Measurements from ENCODE around the gene TPST1. TPM values are rescaled to one million over a fixed set of nuclear protein-coding genes. Genes with fewer than 3 reads are reported as not detected.

The TPST1 gene
- total RNA-seq, 4 donors from 2014 or later: 5.4 to 58.6 (median 12.5) TPM

- no peak for DNase-seq
- Histone ChIP-seq H3K9me3 (no peaks in the 10 kb centered on the region), H3K36me3 (no peaks in the 10 kb centered on the region), H3K4me3 (no peak overlapping the region), H3K27me3 (no peaks in the 10 kb centered on the region), H3K27ac (no peak overlapping the region), H3K4me1 (no peaks in the 10 kb centered on the region)
- TF ChIP-seq CTCF (IDR thresholded peaks at IDR 0.05) (no peak), POLR2A (IDR thresholded peaks at IDR 0.05) (no peak)
These were observed 139.0 kb downstream of the TPST1 start for GRCh38 chr7:66344166-66344565.

- Histone ChIP-seq H3K9me3 (no peaks in the 10 kb centered on the region), H3K4me3 (no peak overlapping the region), H3K36me3 (no peaks in the 10 kb centered on the region), H3K4me1 (no peaks in the 10 kb centered on the region), H3K27ac (no peak overlapping the region), H3K27me3 (no peaks in the 10 kb centered on the region)
- TF ChIP-seq CTCF (IDR thresholded peaks at IDR 0.05): no peak
- no peak for DNase-seq
These were observed 143.4 kb downstream of the TPST1 start for GRCh38 chr7:66348531-66348930.

GRCh38 chr7:66348959-66349358 is 143.8 kb downstream of the TPST1 start:
- Histone ChIP-seq H3K27ac (no peak overlapping the region), H3K4me3 (no peak overlapping the region), H3K27me3 (no peaks in the 10 kb centered on the region), H3K4me1 (no peaks in the 10 kb centered on the region), H3K9me3 (no peaks in the 10 kb centered on the region), H3K36me3 (no peaks in the 10 kb centered on the region)
- DNase-seq: no peak
- no peak for TF ChIP-seq POLR2A (IDR thresholded peaks at IDR 0.05)
- no peak for TF ChIP-seq CTCF (IDR thresholded peaks at IDR 0.05)

- Histone ChIP-seq H3K4me3 (no peak overlapping the region), H3K27ac (no peak overlapping the region), H3K4me1 (peaks cover 0 to 5% (median 0%) of the 10 kb centered on the region in 4 donors), H3K36me3 (no peaks in the 10 kb centered on the region), H3K27me3 (no peaks in the 10 kb centered on the region), H3K9me3 (no peaks in the 10 kb centered on the region)
- TF ChIP-seq POLR2A (IDR thresholded peaks at IDR 0.05) (no peak), CTCF (IDR thresholded peaks at IDR 0.05) (no peak)
- DNase-seq: no peak
These were observed 146.9 kb downstream of the TPST1 start for GRCh38 chr7:66352071-66352470.

- Histone ChIP-seq H3K27me3 (no peaks in the 10 kb centered on the region), H3K27ac (no peak overlapping the region), H3K36me3 (no peaks in the 10 kb centered on the region), H3K4me1 (peaks cover 0 to 5% (median 0%) of the 10 kb centered on the region in 4 donors), H3K4me3 (no peak overlapping the region), H3K9me3 (no peaks in the 10 kb centered on the region)
- no peak for DNase-seq
- TF ChIP-seq CTCF (IDR thresholded peaks at IDR 0.05): no peak
- no peak for TF ChIP-seq POLR2A (IDR thresholded peaks at IDR 0.05)
These were observed 148.4 kb downstream of the TPST1 start for GRCh38 chr7:66353547-66353946.

- H3K36me3 ChIP-seq: no peaks in the 10 kb centered on the region
- H3K27ac ChIP-seq: no peak overlapping the region
- no peak for TF ChIP-seq CTCF (IDR thresholded peaks at IDR 0.05)
- no peak for TF ChIP-seq POLR2A (IDR thresholded peaks at IDR 0.05)
- H3K4me1 ChIP-seq: peaks cover 0 to 5% (median 0%) of the 10 kb centered on the region in 4 donors
- no peaks in the 10 kb centered on the region for H3K9me3 ChIP-seq
- no peaks in the 10 kb centered on the region for H3K27me3 ChIP-seq
- H3K4me3 ChIP-seq: no peak overlapping the region
- no peak for DNase-seq
These were observed 150.6 kb downstream of the TPST1 start for GRCh38 chr7:66355756-66356155.

Measured in Peyer's patch (tissue), 4 donors.